IPS DF 6.9 (cell line): ENCODE data around the gene RPS21.

ENCODE experiments used
- DNase-seq: peaks from one replicate; pipeline ENCODE4 v3.0.0-alpha.2; 2013; ENCODE audit warnings: low read depth, low spot score
- H3K27ac ChIP-seq: one replicate; pipeline ENCODE4 v1.5.1; 2013; ENCODE audit warnings: low read length, control low read depth
- H3K27me3 ChIP-seq: 2 replicates; pipeline ENCODE4 v1.6.1; 2013; ENCODE audit warnings: mild to moderate bottlenecking, low read length; ENCODE audit not compliant: control insufficient read depth, insufficient read depth
- H3K36me3 ChIP-seq: 2 replicates; pipeline ENCODE4 v1.6.1; 2013; ENCODE audit warnings: low read length; ENCODE audit not compliant: control insufficient read depth, insufficient read depth
- H3K4me1 ChIP-seq: 2 replicates; pipeline ENCODE4 v1.6.1; 2013; ENCODE audit warnings: low read length; ENCODE audit not compliant: control insufficient read depth, insufficient read depth
- H3K4me3 ChIP-seq: 2 replicates; pipeline ENCODE4 v1.5.1; 2013; ENCODE audit warnings: mild to moderate bottlenecking, low read length
- H3K9me3 ChIP-seq: 2 replicates; pipeline ENCODE4 v1.6.1; 2013; ENCODE audit warnings: low read length, inconsistent platforms; ENCODE audit not compliant: control insufficient read depth, insufficient read depth
- WGBS: extraction: QIAGEN DNeasy Blood & Tissue Kit; methylation state at CpG from one replicate; pipeline ENCODE4 v1.1.7; 2013; ENCODE audit warnings: mixed read lengths, missing lambda C conversion rate; ENCODE audit not compliant: insufficient read length, insufficient coverage; 5-methylcytosine and 5-hydroxymethylcytosine counted together

RPS21 gene

GRCh38 chr20:62354031-62354808 lies 32.7 kb upstream of the RPS21 start:
- DNase-seq: no peak
- H3K36me3 ChIP-seq: peaks cover 38% of the 10 kb centered on the region
- peaks cover 17% of the 10 kb centered on the region for H3K4me1 ChIP-seq
- no peaks in the 10 kb centered on the region for H3K9me3 ChIP-seq
- no CpG with 5 or more reads among the region's 14 CpGs for WGBS
- no peak overlapping the region for H3K4me3 ChIP-seq
- H3K27me3 ChIP-seq: no peaks in the 10 kb centered on the region
- H3K27ac ChIP-seq: no peak overlapping the region

DNA sequence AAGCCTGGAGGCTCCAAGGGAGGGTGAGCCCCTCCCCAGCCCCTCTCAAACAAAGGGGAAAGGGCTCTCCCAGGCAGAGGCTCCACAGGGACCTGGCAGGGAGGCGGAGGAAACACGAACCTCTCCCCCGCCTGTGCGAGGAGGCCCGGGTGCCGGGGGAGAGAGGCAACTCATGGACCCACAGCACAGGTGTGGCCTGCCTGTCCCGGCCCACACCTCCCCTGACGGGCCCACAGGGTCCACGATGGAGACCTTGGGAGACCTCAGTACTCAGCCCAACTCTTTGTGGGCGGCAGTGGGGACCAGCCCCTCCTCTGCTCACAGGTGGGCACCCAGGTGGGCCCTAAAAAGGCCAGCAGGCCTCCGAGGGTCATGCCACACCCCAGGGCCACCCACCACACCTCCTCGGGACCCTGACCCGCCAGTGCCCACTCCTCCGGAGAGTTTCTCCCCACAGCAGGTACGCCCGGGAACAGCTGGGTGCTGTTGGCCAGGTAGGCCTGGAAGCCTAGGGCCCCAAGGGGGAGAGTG lies 32.0 kb upstream of the RPS21 start:
- peaks cover 37% of the 10 kb centered on the region for H3K36me3 ChIP-seq
- peaks cover 18% of the 10 kb centered on the region for H3K4me1 ChIP-seq
- no peaks in the 10 kb centered on the region for H3K27me3 ChIP-seq
- no peak overlapping the region for H3K27ac ChIP-seq
- H3K4me3 ChIP-seq: no peak overlapping the region
- WGBS: no CpG with 5 or more reads among the region's 16 CpGs
- no peak for DNase-seq
- H3K9me3 ChIP-seq: no peaks in the 10 kb centered on the region

- Histone ChIP-seq H3K27ac (no peak overlapping the region), H3K27me3 (no peaks in the 10 kb centered on the region), H3K4me1 (peaks cover 18% of the 10 kb centered on the region), H3K36me3 (peaks cover 31% of the 10 kb centered on the region), H3K9me3 (no peaks in the 10 kb centered on the region), H3K4me3 (no peak overlapping the region)
- no peak for DNase-seq
- WGBS: no CpG with 5 or more reads among the region's 11 CpGs
Observed at GRCh38 chr20:62355516-62355877, 31.4 kb upstream of the RPS21 start.

DNA sequence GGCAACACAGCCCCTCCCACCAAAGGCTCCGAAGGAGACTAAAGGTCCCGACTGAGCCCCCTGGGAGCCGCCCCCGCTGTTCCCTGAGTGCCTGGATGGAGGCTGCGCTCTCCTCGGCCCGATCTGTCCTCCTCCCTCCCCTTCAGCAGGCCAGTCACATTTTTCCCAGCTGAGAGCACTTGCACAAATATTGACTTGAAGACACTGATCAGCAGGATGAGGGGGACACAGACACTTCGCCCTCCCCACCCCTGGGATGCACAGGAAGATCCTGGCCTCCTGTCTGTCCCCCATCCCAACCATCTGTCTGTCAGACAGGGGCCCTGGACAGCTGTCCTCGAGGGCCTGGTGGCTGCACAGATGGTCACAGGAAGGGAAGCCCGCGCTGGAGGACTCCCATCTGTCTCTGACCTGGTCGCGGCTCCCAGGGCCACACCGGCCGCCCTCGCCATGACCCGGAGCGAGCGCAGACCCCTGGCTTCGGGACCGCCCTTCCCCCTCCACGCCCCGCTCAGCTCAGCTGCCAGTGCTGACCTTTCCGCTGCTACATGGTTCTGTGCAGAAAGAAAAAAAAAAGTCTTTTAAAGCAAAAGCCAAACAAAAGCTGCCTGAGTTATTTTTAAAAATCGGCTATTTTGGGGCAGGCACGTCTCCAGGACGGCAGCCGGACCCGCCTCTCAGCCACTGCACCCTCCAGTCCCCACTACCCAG lies 30.9 kb upstream of the RPS21 start:
- H3K27me3 ChIP-seq: no peaks in the 10 kb centered on the region
- no CpG with 5 or more reads among the region's 29 CpGs for WGBS
- no peak overlapping the region for H3K4me3 ChIP-seq
- no peak for DNase-seq
- no peaks in the 10 kb centered on the region for H3K9me3 ChIP-seq
- H3K36me3 ChIP-seq: peaks cover 26% of the 10 kb centered on the region
- H3K27ac ChIP-seq: no peak overlapping the region
- peaks cover 22% of the 10 kb centered on the region for H3K4me1 ChIP-seq

GRCh38 chr20:62356589-62357186 lies 30.2 kb upstream of the RPS21 start:
- Histone ChIP-seq H3K36me3 (peaks cover 19% of the 10 kb centered on the region), H3K4me1 (peaks cover 27% of the 10 kb centered on the region), H3K9me3 (no peaks in the 10 kb centered on the region), H3K27me3 (no peaks in the 10 kb centered on the region), H3K4me3 (no peak overlapping the region), H3K27ac (no peak overlapping the region)
- no CpG with 5 or more reads among the region's 17 CpGs for WGBS
- no peak for DNase-seq

GRCh38 chr20:62357187-62357667 lies 29.7 kb upstream of the RPS21 start:
- Histone ChIP-seq H3K27ac (no peak overlapping the region), H3K4me1 (peaks cover 30% of the 10 kb centered on the region), H3K36me3 (peaks cover 16% of the 10 kb centered on the region), H3K9me3 (no peaks in the 10 kb centered on the region), H3K27me3 (no peaks in the 10 kb centered on the region), H3K4me3 (no peak overlapping the region)
- DNase-seq: no peak
- WGBS: no CpG with 5 or more reads among the region's 25 CpGs

- Histone ChIP-seq H3K4me3 (no peak overlapping the region), H3K9me3 (no peaks in the 10 kb centered on the region), H3K4me1 (peaks cover 34% of the 10 kb centered on the region), H3K27ac (no peak overlapping the region), H3K36me3 (peaks cover 13% of the 10 kb centered on the region), H3K27me3 (no peaks in the 10 kb centered on the region)
- WGBS: no CpG with 5 or more reads among the region's 7 CpGs
- DNase-seq: no peak
Observed at GRCh38 chr20:62357681-62358080, 29.2 kb upstream of the RPS21 start.

GRCh38 chr20:62358171-62359042 lies 28.5 kb upstream of the RPS21 start:
- Histone ChIP-seq H3K27me3 (no peaks in the 10 kb centered on the region), H3K4me1 (peaks cover 34% of the 10 kb centered on the region), H3K36me3 (peaks cover 9% of the 10 kb centered on the region; the same call in 1 of the 2 replicates), H3K27ac (no peak overlapping the region), H3K9me3 (no peaks in the 10 kb centered on the region), H3K4me3 (no peak overlapping the region)
- no CpG with 5 or more reads among the region's 24 CpGs for WGBS
- no peak for DNase-seq

- no peak overlapping the region for H3K27ac ChIP-seq
- H3K4me3 ChIP-seq: no peak overlapping the region
- no peaks in the 10 kb centered on the region for H3K9me3 ChIP-seq
- H3K36me3 ChIP-seq: peaks cover 6% of the 10 kb centered on the region; the same call in 1 of the 2 replicates
- H3K27me3 ChIP-seq: no peaks in the 10 kb centered on the region
- WGBS: no CpG with 5 or more reads among the region's 16 CpGs
- H3K4me1 ChIP-seq: peaks cover 40% of the 10 kb centered on the region
- DNase-seq: no peak
Observed at GRCh38 chr20:62359043-62359490, 27.8 kb upstream of the RPS21 start.
